ENCODE measurements around the gene PRPF40A. TPM values are rescaled to one million over a fixed set of nuclear protein-coding genes. Genes with fewer than 3 reads are reported as not detected.
"Not testable (repeated sequence)": the region's sequence is repeated elsewhere in the genome, so short reads cannot be mapped to it uniquely, and the experiment has no call there.

The PRPF40A gene
- total RNA-seq (2014; rRNA removed; shearing (Covaris generic)): 101 and 127 TPM in 2 replicates
- 54.4 and 71.6 TPM in 2 replicates for polyA plus RNA-seq (2015; cell fraction: cytosol; rRNA removed)
- polyA plus RNA-seq (2015; cell fraction: nucleus; rRNA removed): 154 and 159 TPM in 2 replicates

GRCh38 chr2:152717228-152718075, at the start of gene PRPF40A:
TSS of gene PRPF40A (minus strand) at chr2:152717461. CDS start at chr2:152717439, 22 bp downstream.
- peak; percentile 97 for DNase-seq (ENCODE audit: low read depth)

GRCh38 chr2:152766928-152767327, 49.7 kb upstream of the PRPF40A start:
- no peak for DNase-seq (ENCODE audit: low read depth)

GRCh38 chr2:152763651-152764050, 46.4 kb upstream of the PRPF40A start:
- DNase-seq (ENCODE audit: low read depth): no peak

DNA sequence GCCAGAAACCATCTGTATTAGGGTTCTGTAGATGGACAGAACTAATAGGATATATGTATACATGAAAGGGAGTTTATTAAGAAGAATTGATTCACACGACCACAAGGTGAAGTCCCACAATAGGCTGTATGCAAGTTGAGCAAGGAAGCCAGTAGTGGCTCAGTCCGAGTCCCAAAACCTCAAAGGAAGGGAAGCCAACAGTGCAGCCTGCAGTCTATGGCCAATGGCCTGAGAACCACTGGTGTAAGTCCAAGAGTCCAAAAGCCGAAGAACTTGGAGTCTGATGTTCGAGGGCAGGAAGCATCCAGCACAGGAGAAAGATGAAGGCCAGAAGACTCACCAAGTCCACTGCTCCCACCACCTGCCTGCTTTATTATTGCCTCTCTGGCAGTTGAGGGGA, 45.9 kb upstream of the PRPF40A start:
- DNase-seq (ENCODE audit: low read depth): not testable (repeated sequence)

GRCh38 chr2:152762202-152762601, 44.9 kb upstream of the PRPF40A start:
- DNase-seq (ENCODE audit: low read depth): no peak

DNA sequence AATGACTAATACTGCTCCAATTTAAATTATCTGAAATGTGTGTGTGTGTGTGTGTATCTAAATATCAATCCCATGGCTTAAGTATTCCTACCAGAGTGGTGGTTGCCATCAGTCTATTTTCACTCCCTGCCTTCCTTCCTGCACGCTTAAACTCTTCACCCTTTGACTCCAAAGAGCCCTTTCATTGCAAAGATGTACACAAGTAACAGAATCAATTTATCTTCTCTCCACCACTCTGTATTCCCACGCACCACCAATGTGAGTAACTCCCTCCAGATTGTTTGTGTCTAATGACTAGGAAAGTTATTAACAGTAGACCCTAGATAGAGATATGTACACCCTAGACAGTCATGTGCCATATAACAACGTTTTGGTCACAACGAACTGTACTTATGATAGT, 44.0 kb upstream of the PRPF40A start:
- DNase-seq (ENCODE audit: low read depth): no peak

DNA sequence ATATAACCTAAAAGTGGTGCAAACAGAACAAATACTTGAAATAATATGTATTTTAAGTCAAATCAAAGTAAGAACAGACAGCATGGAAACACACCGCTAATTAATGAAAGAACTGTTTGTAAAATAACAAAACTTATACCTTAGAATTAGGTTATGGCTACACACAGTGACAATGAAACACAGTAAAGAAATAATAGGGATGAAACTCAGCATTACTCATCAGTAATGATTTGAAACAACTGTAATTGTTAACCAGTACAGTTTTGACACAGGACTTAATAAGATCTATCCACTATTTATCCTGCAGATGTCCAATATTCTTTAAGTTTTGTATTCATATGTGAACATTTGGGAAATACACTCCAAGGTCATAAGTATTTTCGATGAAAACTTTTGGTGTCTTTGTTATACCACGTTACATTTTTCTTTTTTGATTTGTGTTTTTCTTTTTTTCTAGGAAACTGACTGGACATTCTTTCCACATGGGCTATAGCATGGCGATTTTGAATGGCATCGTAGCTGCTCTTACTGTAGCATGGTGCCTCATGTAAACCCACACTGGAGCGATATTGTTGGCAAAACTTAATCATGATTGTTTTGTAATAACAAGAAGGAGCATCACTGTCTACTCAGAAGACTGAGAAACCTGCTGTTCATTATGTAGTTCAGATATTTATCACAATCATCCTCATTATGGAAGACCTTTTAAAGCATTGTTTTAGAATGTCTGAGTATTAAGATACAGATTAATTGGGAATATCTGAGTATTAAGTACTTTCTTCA, 42.2 kb upstream of the PRPF40A start:
- DNase-seq (ENCODE audit: low read depth): no peak

- DNase-seq (ENCODE audit: low read depth): no peak
These were observed 37.8 kb upstream of the PRPF40A start for GRCh38 chr2:152755029-152755428.

DNA sequence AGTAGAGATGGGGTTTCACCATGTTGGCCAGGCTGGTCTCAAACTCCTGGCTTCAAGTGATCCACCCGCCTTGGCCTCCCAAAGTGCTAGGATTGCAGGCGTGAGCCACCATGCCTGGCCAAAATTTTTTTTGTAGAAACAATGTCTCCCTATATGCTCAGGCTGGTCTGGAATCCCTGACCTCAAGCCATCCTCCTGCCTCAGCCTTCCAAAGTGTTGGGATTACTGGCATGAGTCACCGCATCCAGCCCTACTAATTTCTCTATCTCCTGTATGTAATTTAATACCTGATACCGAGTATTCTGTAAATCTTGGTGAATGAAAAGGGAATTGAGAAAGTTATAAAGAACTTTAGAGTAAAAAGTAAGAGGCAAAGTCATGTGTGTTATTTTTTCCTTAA, 30.5 kb upstream of the PRPF40A start:
- peak; percentile 78 for DNase-seq (ENCODE audit: low read depth)

- DNase-seq (ENCODE audit: low read depth): no peak
These were observed 25.7 kb upstream of the PRPF40A start for GRCh38 chr2:152743002-152743401.

- peak; percentile 63 for DNase-seq (ENCODE audit: low read depth)
These were observed 23.6 kb upstream of the PRPF40A start for GRCh38 chr2:152740743-152741328.

GRCh38 chr2:152739705-152740104, 22.4 kb upstream of the PRPF40A start:
- DNase-seq (ENCODE audit: low read depth): not testable (repeated sequence)

GRCh38 chr2:152738438-152738837, 21.2 kb upstream of the PRPF40A start:
- no peak for DNase-seq (ENCODE audit: low read depth)

- DNase-seq (ENCODE audit: low read depth): not testable (repeated sequence)
These were observed 20.2 kb upstream of the PRPF40A start for GRCh38 chr2:152737509-152737908.

DNA sequence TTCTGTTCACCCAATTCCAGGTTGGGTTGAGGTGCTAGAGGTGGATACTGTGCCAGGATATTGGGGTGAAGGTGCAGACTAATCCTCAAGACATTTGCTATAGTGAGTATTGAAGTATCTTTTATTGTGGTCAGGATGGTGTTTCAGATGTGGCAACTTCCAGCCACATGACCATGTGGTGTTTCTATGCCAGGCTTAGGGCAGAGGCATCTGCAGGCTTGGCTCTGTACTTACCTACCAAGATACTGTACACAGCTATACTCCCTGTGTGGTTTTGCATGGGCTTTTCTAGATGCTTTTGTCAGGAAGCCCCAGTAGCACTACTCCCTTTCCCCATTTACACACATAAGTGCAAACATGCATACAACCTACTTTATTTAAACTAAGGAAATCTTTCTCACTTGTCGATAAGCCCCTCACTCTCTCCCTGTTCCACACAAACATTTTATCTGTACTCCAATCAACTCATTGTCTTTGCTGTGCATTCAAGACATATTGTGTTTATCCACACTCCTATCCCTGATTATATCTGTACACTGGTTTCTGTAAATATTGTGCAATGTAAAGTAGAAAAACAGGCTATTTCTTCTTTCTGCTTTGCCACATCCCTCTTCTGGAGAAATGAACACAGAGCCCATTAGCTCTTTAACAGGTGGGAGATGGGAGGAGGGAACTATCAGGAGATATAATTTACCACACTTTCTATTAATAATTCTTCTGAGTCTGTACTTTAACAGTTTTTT, 13.5 kb upstream of the PRPF40A start:
- DNase-seq (ENCODE audit: low read depth): peak; percentile 44

DNA sequence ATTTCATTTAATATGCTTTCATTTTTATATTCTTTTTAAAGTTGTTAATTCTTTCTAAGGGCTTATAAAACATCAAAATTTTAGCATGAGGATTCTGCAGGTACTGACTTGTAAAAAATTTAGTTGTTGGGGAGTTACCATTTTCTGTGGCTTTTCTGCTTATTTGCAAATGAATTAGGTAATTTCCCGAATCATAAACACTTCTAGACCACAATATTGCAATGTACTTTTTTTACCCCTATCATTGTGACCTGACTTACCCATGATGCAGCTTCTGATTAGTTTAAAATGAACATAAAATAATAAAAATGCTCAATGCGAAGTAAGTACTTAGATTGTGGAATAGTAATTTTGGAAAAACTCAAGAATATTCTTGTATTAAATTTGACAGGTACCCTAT, 12.6 kb upstream of the PRPF40A start:
- no peak for DNase-seq (ENCODE audit: low read depth)

GRCh38 chr2:152723918-152724317, 6.7 kb upstream of the PRPF40A start:
- no peak for DNase-seq (ENCODE audit: low read depth)

DNA sequence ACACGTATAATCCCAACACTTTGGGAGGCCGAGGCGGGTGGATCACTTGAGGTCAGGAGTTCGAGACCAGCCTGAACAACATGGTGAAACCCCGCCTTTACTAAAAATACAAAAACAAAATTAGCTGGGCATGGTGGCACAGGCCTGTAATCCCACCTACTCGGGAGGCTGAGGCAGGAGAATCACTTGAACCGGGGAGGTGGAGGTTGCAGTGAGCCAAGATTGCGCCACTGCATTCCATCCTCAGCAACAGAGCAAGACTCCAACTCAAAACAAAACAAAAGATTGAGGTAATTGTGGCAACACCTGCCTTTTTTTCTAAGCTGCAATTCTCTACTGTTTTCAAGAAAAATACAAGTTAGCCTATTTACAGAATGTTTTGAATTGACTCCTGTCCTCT, 5.4 kb upstream of the PRPF40A start:
- DNase-seq (ENCODE audit: low read depth): not testable (repeated sequence)

GRCh38 chr2:152720794-152721193, 3.5 kb upstream of the PRPF40A start:
- DNase-seq (ENCODE audit: low read depth): no peak

GRCh38 chr2:152718909-152719645, 1.8 kb upstream of the PRPF40A start:
- peak; percentile 73 for DNase-seq (ENCODE audit: low read depth)

All from HT1080 (cell line).